ENCODE results near the gene OR5B21.

Gene OR5B21

GRCh38 chr11:58490827-58491226, 17.1 kb downstream of the OR5B21 start:
- no peak for ATAC-seq

GRCh38 chr11:58487170-58487569, 20.7 kb downstream of the OR5B21 start:
- ATAC-seq: no peak

GRCh38 chr11:58485961-58486360, 21.9 kb downstream of the OR5B21 start:
- ATAC-seq: no peak

GRCh38 chr11:58471892-58472291, 36.0 kb downstream of the OR5B21 start:
- no peak for ATAC-seq

GRCh38 chr11:58466293-58466692, 41.6 kb downstream of the OR5B21 start:
- no peak for ATAC-seq

GRCh38 chr11:58465690-58466089, 42.2 kb downstream of the OR5B21 start:
- no peak for ATAC-seq

Measured in activated CD4-positive, CD25-positive, alpha-beta regulatory T cell treated with anti-CD3 and anti-CD28 coated beads, Interleukin-2, amount 50 U/mL, for 24 hours (primary cell).